GM12892 (cell line): ENCODE data around the gene SPATC1L.

Source experiments
- DNase-seq: peaks from one replicate; pipeline ENCODE4 v3.0.0; 2011; ENCODE audit not compliant: insufficient read length
- FAIRE-seq: peaks from 2 replicates; lab custom pipeline; 2011; peaks lifted over from hg19 to GRCh38; lab: Jason Lieb, UNC
- POLR2A ChIP-seq: IDR thresholded peaks from 2 replicates; pipeline ENCODE4 v1.6.1; 2011; ENCODE audit warnings: low read depth, low read length, control low read depth
- POLR2AphosphoS5 ChIP-seq: IDR thresholded peaks from 2 replicates; pipeline ENCODE4 v1.6.1; 2011; ENCODE audit warnings: low read depth, low read length, control low read depth
- TAF1 ChIP-seq: IDR thresholded peaks from 2 replicates; pipeline ENCODE4 v1.6.1; 2011; ENCODE audit warnings: low read depth, mild to moderate bottlenecking, control low read depth, low read length, borderline replicate concordance

The SPATC1L gene

GRCh38 chr21:46125846-46126301 is 58.4 kb downstream of the SPATC1L start:
- FAIRE-seq: no peak
- no peak for TF ChIP-seq TAF1
- no peak for TF ChIP-seq POLR2A
- TF ChIP-seq POLR2AphosphoS5: no peak
- DNase-seq: no peak

DNA sequence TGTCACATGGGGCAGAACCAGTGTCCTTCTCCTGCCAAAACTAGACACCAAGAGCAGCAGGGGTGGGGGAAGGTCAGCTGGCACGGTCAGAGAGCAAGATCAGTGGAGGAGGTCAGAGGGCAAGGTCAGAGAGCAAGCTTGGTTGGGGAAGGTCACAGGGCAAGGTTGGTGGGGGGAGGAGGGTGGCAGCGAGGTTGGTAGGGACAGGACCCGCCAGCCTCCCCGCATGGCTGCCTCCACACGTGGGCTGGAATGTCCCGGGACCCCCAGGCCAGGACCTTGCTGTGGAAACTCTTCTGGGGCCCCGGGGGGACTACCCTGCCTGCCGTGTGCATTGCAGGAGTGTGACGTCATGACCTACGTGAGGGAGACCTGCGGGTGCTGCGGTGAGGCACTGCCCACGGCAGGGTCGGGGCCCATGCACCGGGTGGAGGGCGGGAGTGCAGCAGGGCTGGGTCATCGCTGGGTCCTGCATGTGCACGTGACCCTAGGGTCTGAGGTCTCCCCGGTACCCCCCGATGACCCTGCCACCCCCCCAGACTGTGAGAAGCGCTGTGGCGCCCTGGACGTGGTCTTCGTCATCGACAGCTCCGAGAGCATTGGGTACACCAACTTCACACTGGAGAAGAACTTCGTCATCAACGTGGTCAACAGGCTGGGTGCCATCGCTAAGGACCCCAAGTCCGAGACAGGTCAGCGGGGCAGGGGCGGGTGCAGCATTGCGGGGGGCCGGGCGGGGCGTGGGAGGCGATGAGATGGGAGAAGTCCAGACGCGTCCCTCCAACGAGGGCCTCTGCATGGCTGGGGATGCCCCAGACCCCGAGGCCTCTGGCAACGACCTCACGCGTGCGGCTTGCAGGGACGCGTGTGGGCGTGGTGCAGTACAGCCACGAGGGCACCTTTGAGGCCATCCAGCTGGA is 59.1 kb downstream of the SPATC1L start:
- TF ChIP-seq TAF1 (no peak), POLR2AphosphoS5 (no peak), POLR2A (no peak)
- peak; percentile 15 for DNase-seq
- no peak for FAIRE-seq

- FAIRE-seq (no peak), DNase-seq (peak; percentile 25)
- TF ChIP-seq POLR2AphosphoS5: no peak
- no peak for TF ChIP-seq TAF1
- no peak for TF ChIP-seq POLR2A
These were observed 60.0 kb downstream of the SPATC1L start for GRCh38 chr21:46124083-46124925.

DNA sequence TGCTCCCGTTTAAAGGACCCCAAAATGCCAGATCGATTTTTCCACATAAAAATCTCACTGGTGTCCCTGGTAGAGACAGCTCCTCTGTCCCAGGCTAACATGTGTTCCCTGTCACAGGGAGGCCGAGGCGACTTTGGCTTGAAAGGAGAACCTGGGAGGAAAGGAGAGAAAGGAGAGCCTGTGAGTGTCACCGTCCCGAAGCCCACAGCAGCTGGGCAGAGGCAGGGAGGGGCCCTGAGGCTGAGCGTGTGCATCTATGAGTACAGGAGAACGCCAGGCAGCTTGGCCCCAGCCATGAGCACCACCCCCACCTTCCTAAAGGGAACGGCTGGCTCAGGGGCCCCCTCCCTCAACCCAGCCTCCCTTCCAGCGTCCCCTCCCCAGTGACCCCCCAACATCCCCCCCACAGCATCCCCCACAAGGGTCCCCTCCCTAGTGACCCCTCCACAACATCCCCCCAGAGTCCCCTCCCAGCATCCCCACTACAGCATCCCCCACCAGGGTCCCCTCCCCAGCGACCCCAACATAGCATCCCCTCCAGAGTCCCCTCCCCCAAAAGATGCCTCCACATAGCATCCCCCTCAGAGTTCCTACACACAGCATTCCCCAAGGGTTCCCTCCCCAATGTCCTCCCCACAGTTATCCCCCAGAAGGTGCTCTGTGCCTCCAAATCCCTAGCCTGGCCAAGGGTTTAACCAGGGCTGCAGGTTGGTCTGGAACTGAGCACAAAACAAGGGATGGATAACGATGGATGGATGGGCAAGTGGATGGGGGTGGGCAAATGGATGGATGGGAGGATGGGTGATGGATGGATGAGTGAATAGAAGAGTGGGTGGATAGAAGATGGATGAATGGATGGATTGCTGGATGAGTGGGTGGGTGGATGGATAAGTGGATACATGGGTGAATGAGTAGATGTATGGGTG is 61.2 kb downstream of the SPATC1L start:
- no peak for FAIRE-seq
- peak; percentile 12 for DNase-seq
- TF ChIP-seq POLR2AphosphoS5 (no peak), POLR2A (no peak), TAF1 (no peak)

DNA sequence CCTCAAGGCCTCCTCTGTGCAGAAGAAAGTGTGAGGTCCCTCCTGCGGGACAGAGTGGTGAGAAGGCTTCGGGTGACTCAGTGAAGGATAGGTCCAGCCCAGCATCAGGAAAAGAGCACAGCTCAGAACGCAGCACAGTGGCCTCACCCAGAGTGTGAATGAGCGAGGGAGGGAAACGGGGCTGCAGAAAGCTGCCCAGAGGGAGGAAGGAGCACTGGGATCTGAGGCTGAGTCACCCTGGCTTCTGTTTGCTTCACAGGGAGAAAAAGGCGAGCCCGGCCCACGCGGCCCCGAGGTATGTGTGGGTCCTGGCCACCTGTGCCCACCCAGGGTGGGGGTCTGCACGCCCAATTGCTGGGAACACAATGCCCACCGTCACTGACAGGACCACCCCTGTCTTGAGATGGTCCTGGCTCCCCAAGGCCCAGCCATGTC is 62.0 kb downstream of the SPATC1L start:
- TF ChIP-seq TAF1 (no peak), POLR2A (no peak), POLR2AphosphoS5 (no peak)
- no peak for DNase-seq
- FAIRE-seq: no peak

GRCh38 chr21:46121286-46122221 is 62.7 kb downstream of the SPATC1L start:
- DNase-seq: peak; percentile 12
- TF ChIP-seq POLR2A (no peak), POLR2AphosphoS5 (no peak), TAF1 (no peak)
- no peak for FAIRE-seq

DNA sequence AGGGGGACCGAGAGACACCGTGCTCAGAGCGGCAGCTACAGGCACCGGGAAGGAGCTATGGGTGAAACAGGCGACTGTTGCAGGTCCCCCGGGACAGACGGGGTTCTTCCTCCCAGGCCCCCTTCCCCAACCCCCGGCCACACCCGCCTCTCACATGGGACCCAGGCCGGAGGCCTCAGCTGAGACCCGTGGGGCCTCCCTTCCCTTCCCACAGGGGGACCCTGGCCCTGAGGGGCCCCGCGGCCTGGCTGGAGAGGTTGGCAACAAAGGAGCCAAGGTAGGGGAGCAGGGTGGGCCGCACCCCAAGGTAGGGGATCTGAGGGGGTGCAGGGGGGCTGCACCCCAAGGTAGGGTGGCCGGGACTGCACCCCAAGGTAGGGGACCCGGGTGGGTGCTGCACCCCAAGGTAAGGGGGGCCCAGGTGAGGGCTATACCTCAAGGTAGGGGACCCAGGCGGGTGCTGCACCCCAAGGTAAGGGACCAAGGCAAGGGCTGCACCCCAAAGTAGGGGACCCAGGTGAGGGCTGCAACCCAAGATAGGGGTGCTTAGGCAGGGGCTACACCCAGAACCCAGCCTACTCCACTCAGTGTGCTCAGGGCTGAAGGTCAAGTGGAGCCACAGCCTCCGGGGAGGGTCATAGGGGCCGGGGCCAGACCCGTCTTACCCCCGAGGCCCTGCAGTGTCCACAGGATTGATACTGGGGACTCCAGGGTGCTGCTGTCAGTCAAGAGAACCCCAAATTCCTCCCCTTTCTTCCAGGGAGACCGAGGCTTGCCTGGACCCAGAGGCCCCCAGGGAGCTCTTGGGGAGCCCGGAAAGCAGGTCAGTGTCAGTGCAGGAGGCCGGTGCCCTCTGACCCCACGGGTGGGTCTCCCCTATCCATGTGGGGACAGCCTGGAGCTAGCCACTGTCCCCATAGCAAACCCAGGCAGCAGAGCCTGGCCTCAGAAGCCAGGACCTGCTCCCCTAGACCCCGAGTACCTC is 63.7 kb downstream of the SPATC1L start:
- TF ChIP-seq TAF1 (no peak), POLR2A (no peak), POLR2AphosphoS5 (no peak)
- FAIRE-seq (no peak), DNase-seq (peak; percentile 21)

GRCh38 chr21:46119637-46120271 is 64.5 kb downstream of the SPATC1L start:
- DNase-seq (peak; percentile 18), FAIRE-seq (no peak)

More at GRCh38 chr21:46119637-46120271, 64.5 kb downstream of the SPATC1L start:
- TF ChIP-seq TAF1: no peak
- TF ChIP-seq POLR2AphosphoS5: no peak
- TF ChIP-seq POLR2A: no peak
